Embryonic facial prominence (tissue), 1 donor: ENCODE results near the gene MISP.
"Not testable (repeated sequence)": the region's sequence is repeated elsewhere in the genome, so short reads cannot be mapped to it uniquely, and the experiment has no call there.

Experiments
- DNase-seq: peaks from one replicate; pipeline ENCODE4 v3.0.0-alpha.2; 2016; ENCODE audit errors: extremely low spot score

Gene MISP

DNA sequence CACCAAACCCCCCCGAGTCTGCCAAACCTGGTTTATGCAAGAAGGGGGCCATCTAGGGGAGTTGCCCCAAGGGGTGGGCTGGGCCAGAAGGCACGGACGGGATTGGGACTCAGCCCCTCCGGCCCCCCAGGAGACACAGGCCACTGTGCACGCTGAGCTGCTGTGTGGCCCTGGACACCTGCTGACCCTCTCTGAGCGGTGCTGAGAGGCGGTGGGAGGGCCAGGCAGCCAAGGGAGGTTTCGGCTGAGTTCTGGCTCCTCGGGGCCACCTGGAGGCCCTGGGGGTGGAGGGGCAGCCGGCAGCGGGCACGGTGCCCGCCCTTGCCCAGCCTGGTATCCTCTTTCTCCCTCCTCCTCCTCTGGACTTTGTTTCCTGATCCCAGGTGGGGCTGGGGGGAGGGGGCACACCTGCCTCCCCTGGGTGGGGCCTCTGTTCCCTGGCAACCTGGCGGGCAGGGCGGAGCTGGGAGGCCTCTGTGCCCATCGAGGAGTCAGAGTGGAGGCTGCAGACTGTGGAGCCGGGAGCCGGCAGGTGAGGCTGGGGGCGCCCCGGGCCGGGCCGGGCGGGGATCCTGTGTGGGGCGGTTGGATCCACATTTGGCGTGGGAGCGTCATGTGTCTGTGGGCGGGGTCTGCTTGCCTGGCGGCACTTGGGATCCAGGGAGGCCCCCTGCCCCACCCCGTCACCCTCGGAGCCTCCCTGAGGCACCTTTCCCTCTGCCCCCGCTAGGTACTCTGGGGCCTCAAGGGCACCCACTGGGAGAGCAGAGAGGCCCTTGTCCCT lies at the start of gene MISP:
Gene MISP, plus strand, starts transcription at position 473 of the 784 bp plus-strand sequence. CDS start 5,835 bp downstream, outside the sequence.
- DNase-seq, result no peak

GRCh38 chr19:702847-703246 lies 48.1 kb upstream of the MISP start:
- DNase-seq, result not testable (repeated sequence)

DNA sequence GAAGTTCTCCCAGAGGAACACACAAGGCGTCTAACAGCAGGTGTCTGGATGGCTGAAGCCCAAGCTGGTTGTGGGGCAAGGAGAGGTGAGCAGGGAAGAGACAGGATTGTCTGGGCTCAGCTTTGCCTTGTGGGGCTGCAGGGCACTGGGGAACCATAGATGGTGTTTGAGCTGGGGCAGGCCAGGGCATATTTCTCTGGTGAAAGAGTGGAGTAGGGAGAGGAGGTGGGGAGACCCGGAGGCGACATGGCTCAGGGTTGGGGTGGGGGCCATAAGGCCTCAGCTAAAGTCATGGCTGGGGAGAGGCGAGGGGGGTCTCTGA lies 47.6 kb upstream of the MISP start:
- DNase-seq, result no peak

DNA sequence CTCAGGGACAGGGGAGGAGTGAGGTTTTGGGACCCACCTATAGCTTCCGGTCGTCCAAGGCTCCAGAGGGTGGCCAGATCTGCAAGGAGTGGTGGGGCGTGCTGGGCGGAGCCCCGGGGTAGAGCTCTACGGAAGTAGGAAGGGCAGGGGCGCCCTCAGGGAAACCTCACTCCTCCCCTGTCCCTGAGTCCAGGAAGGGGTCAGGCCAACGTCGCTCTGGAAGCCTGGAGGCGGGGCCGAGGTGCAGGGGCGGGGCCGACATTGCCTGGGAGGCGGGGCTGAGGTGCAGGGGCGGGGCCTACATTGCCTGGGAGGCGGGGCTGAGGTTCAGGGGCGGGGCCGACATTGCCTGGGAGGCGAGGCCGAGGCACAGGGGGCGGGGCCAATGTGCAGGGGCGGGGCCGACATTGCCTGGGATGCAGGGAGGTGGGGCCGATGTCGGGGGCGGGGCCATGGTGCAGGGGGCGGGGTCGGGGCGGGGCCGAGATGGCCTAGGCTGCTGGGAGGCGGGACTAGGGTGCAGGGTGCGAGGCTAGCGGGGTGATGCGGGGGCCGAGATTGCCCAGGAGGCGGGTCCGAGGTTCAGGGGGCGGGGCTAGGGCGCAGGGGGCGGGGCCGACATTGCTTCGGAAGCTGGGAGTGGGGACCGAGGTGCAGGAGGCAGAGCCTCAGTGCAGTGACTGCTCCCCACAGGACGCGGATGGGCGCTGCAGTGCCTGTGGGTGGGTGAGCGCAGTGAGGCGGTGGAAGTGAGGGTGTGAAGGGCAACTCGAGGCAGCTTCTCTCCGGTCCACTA lies 47.1 kb upstream of the MISP start:
- DNase-seq, result no peak

DNA sequence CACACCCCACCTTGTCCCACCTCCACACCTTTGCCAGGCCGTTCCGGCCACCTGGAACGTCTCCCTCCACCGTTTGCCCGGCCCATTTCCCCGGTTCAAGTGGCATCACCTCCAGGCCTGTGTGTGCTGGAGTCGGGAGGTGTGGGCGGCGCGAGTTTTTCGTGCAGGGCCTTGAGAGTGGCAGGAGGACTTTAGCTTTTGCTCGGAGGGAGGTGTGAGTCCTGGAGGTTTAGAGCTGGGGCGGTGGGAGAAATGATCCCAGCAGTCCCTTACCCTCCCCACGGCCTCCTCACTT lies 46.5 kb upstream of the MISP start:
- DNase-seq, result no peak

DNA sequence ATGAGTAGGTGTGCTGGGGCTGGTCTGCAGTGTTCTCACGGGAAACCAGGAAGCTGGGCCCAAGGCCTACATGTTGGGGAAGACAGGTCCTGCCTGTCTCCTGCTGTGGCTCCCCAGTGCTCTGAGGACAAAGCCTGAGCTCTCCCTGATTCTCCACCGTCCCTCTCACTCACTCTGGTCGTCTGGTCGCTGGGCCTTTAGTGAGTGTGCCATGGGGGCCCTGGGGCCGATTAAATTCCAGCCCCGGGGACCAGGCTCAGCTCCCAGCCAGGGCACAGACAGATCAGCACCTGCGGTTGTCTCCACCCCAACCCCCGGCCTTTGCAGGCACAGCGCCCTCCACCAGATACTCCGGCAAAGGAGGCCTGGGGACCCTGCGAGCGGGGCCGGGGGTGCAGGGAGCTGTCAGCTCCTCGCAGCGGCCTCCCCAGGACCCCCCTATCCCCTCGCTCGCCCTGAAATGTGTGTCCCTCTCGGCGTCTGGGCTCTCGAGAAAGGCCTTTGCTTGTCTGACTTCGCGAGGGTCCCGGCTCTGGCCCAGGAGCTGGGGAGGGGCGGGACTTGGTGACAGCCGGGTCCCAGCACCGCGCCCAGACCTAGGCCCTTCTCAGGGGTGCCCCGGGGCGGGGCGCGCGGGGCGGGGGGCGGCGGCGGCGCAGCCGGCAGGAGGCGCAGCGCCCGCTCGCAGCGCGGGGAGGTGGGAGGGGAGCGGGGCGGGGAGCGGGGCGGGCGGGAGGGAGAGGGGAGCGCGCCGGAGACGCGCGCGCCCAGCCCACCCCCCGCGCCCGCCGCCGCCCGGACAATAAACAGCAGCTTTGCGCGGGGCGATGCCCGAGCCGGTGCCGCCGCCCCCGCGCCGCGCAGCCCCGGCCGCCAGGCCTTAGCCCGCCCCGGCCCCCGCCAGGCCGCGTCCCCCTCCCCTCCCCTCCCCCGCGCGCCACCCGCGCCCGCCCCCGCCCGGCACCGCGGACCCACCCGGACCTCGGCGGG lies 42.5 kb upstream of the MISP start, which contains the start of gene PALM:
Gene PALM, plus strand, starts transcription at position 782 of the 990 bp plus-strand sequence. CDS start 212 bp downstream, outside the sequence.
- no peak for DNase-seq

- no peak for DNase-seq
These were observed 41.5 kb upstream of the MISP start for GRCh38 chr19:709196-709964.

GRCh38 chr19:709965-710571 lies 40.8 kb upstream of the MISP start:
- DNase-seq, result no peak

DNA sequence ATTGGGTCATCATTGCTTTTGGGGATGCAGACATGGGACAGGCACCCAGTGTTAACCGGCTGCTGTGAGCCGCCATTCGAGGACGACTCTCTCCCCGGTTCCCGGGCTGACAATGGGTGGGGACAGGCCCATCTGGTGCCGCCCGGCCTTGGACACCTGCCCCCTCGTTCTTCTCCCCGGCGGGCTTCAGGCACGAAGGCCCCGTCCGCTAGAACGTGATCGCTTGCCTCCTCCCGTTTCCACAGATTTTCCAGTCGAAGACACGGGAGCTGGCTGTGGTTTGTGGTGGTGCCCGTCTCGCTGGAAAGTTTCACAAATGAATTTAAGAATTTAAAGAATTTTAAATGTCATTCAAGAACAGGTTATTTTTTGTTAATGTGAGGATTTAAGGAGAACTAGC lies 40.1 kb upstream of the MISP start:
- no peak for DNase-seq

- DNase-seq, result no peak
These were observed 39.7 kb upstream of the MISP start for GRCh38 chr19:711254-711653.

GRCh38 chr19:715347-715746 lies 35.6 kb upstream of the MISP start:
- no peak for DNase-seq

- DNase-seq, result no peak
These were observed 32.5 kb upstream of the MISP start for GRCh38 chr19:718251-718951.

- no peak for DNase-seq
These were observed 31.9 kb upstream of the MISP start for GRCh38 chr19:718991-719512.

DNA sequence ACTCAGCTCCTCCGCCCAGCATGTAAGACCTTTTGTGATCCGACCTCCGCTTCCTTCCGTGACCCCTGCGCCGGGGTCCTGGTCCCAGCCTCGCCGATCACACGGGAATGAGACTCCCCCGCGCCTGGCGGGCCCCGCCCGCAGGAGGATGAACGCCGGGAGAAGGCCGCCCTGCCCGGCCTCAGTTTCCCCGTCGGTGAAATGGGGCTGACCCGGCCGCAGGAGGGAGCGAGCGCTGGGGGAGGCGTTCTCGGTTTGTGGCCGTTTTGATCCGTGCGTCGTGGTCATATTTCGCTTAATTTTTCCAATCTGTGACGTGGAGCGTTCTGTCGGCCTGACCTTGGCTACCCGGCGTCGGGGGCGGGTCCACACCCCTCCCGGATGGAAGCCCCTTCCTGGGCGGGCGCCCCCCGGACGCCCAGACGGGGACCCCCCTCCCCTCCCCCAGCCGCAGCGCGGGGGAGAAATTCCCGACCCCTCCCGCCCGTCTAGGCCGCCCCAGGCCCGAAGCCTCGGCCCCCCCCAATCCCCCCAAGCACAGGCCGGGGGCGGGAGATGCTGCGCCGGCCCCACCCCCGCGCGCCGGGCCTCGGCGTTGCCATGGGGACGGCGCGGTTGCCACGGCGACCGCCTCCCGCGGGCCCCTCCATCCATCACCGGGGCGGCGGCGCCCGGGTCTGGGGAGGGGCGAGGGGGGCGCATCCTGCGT lies 31.1 kb upstream of the MISP start:
- DNase-seq, result no peak

DNA sequence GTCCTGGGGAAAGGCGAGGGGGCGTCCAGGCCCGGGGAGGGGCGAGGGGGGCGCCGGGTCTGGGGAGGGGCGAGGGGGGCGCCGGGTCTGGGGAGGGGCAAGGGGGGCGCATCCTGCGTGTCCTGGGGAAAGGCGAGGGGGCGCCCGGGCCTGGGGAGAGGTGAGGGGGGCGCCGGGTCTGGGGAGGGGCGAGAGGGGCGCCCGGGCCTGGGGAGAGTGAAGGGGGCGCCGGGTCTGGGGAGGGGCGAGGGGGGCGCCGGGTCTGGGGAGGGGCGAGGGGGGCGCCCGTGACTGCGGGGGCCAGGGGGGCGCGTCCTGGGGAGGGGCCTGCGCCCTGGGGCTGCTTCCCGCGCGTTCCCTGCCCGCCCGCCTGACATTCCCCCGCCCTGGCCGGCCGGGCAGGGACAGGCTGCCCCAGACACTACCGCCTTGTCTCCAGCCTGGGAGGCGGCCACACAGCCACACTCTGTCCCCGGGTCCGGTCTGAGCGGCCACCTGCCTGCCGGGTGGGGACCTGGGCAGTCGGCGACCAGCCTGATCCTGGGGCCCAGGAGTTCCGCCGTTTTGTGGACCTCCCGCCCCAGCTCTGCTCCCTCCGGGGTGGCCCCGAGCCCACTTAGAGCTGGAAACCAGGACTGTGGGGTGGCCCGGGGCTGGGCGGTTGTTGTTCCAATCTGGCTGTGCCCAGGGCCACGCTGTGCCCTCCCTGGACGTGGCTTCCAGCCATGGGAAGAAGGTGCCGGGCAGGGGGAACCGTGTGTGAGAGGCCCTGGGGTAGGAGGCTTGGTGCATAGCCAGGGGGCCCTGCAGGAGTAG lies 30.4 kb upstream of the MISP start:
- DNase-seq, result no peak

- no peak for DNase-seq
These were observed 28.3 kb upstream of the MISP start for GRCh38 chr19:722553-723101.

DNA sequence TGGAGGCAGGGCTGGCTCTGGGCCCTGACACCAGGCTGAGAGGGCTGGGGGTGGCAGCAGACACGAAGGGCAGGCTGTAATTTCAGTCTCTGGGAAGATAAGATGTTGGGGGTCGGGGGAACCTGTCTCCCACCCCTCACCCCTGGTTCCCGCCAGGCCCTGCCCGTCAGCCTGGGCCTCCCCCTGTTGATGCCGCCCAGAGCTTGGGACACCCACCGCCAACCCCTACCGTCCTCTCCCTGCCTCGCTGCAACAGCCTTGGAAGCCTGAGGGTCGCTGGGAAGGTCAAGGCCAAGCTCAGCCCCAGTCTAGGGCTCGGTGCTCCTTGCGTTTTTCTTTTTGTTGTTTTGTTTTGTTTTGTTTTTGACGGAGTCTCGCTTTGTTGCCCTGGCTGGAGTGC lies 27.7 kb upstream of the MISP start:
- DNase-seq, result no peak

GRCh38 chr19:723714-724113 lies 27.2 kb upstream of the MISP start:
- DNase-seq, result no peak
